Measurements from ENCODE around the gene TMTC1. TPM values are rescaled to one million over a fixed set of nuclear protein-coding genes. Genes with fewer than 3 reads are reported as not detected.

The TMTC1 gene
- total and polyA plus RNA-seq, 2 experiments from 2014 or later: 4.8 to 24.3 TPM

GRCh38 chr12:29563071-29563470 is 220.7 kb downstream of the TMTC1 start:
- Histone ChIP-seq H4K20me1 (replicated peaks; ENCODE audit: insufficient read depth) (no peaks in the 10 kb centered on the region), H3K36me3 (ENCODE audit: insufficient read depth) (no peaks in the 10 kb centered on the region), H3K27ac (ENCODE audit: low read depth) (no peak overlapping the region), H3K9me2 (ENCODE audit: insufficient read depth) (no peaks in the 10 kb centered on the region), H3F3A (replicated peaks; ENCODE audit: low read depth) (no peaks in the 10 kb centered on the region), H2AFZ (no peak overlapping the region), H3K4me3 (no peak overlapping the region), H3K4me2 (no peak overlapping the region), H3K27me3 (ENCODE audit: insufficient read depth) (no peaks in the 10 kb centered on the region), H3K79me2 (replicated peaks; ENCODE audit: insufficient read depth) (no peaks in the 10 kb centered on the region), H3K4me1 (ENCODE audit: insufficient read depth) (peaks cover 19% of the 10 kb centered on the region)
- no peak for DNase-seq (ENCODE audit: low spot score)
- Mint-ChIP-seq H3K9me3 (peaks cover 15% of the 10 kb centered on the region), H3K4me3 (no peak overlapping the region), H3K4me1 (peaks cover 52% of the 10 kb centered on the region), H3K27ac (no peak overlapping the region), H3K36me3 (ENCODE audit: low read depth) (peaks cover 36% of the 10 kb centered on the region), H3K27me3 (ENCODE audit: insufficient read depth, low read depth, poor library complexity) (peaks cover 3% of the 10 kb centered on the region)
- TF ChIP-seq ETS1 (IDR thresholded peaks at IDR 0.05): no peak
- TF ChIP-seq NANOG (IDR thresholded peaks at IDR 0.05; ENCODE audit: borderline replicate concordance): no peak
- ATAC-seq: no peak

- no peak for ATAC-seq
- Histone ChIP-seq H4K20me1 (replicated peaks; ENCODE audit: insufficient read depth) (no peaks in the 10 kb centered on the region), H3K79me2 (replicated peaks; ENCODE audit: insufficient read depth) (no peaks in the 10 kb centered on the region), H3K27ac (ENCODE audit: low read depth) (no peak overlapping the region), H3K4me2 (no peak overlapping the region), H3K4me1 (ENCODE audit: insufficient read depth) (peaks cover 19% of the 10 kb centered on the region), H2AFZ (no peak overlapping the region), H3K27me3 (ENCODE audit: insufficient read depth) (no peaks in the 10 kb centered on the region), H3K9me2 (ENCODE audit: insufficient read depth) (no peaks in the 10 kb centered on the region), H3K36me3 (ENCODE audit: insufficient read depth) (no peaks in the 10 kb centered on the region), H3K4me3 (no peak overlapping the region), H3F3A (replicated peaks; ENCODE audit: low read depth) (no peaks in the 10 kb centered on the region)
- no peak for DNase-seq (ENCODE audit: low spot score)
- H3K9me3 Mint-ChIP-seq: peaks cover 15% of the 10 kb centered on the region
- H3K4me3 Mint-ChIP-seq: no peak overlapping the region
- H3K4me1 Mint-ChIP-seq: peaks cover 52% of the 10 kb centered on the region
- H3K27me3 Mint-ChIP-seq (ENCODE audit: insufficient read depth, low read depth, poor library complexity): peaks cover 3% of the 10 kb centered on the region
- peaks cover 39% of the 10 kb centered on the region for H3K36me3 Mint-ChIP-seq (ENCODE audit: low read depth)
- no peak overlapping the region for H3K27ac Mint-ChIP-seq
- TF ChIP-seq ZNF114 (CRISPR knock-in tag; IDR thresholded peaks at IDR 0.05) (no peak), CREB1 (CRISPR knock-in tag; IDR thresholded peaks at IDR 0.05; ENCODE audit: low read depth) (no peak), ZNF331 (CRISPR knock-in tag; IDR thresholded peaks at IDR 0.05; ENCODE audit: low read depth) (no peak), STAT1 (IDR thresholded peaks at IDR 0.05; ENCODE audit: unreplicated experiment) (no peak), ETS1 (IDR thresholded peaks at IDR 0.05) (no peak), JUNB (IDR thresholded peaks at IDR 0.05; ENCODE audit: unreplicated experiment) (no peak), EZH2 (IDR thresholded peaks at IDR 0.05; ENCODE audit: low read depth, unreplicated experiment) (no peak), EZH2phosphoT487 (IDR thresholded peaks at IDR 0.05; ENCODE audit: unreplicated experiment) (no peak), POLR2AphosphoS5 (IDR thresholded peaks at IDR 0.05; ENCODE audit: low read depth) (no peak), NANOG (IDR thresholded peaks at IDR 0.05; ENCODE audit: borderline replicate concordance) (no peak)
- TF ChIP-seq, protein P1, sequence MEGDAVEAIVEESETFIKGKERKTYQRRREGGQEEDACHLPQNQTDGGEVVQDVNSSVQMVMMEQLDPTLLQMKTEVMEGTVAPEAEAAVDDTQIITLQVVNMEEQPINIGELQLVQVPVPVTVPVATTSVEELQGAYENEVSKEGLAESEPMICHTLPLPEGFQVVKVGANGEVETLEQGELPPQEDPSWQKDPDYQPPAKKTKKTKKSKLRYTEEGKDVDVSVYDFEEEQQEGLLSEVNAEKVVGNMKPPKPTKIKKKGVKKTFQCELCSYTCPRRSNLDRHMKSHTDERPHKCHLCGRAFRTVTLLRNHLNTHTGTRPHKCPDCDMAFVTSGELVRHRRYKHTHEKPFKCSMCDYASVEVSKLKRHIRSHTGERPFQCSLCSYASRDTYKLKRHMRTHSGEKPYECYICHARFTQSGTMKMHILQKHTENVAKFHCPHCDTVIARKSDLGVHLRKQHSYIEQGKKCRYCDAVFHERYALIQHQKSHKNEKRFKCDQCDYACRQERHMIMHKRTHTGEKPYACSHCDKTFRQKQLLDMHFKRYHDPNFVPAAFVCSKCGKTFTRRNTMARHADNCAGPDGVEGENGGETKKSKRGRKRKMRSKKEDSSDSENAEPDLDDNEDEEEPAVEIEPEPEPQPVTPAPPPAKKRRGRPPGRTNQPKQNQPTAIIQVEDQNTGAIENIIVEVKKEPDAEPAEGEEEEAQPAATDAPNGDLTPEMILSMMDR (conservative IDR thresholded peaks at IDR 0.05; ENCODE audit: low read depth in 2 of 2): no peak
- TF ChIP-seq, protein P2, sequence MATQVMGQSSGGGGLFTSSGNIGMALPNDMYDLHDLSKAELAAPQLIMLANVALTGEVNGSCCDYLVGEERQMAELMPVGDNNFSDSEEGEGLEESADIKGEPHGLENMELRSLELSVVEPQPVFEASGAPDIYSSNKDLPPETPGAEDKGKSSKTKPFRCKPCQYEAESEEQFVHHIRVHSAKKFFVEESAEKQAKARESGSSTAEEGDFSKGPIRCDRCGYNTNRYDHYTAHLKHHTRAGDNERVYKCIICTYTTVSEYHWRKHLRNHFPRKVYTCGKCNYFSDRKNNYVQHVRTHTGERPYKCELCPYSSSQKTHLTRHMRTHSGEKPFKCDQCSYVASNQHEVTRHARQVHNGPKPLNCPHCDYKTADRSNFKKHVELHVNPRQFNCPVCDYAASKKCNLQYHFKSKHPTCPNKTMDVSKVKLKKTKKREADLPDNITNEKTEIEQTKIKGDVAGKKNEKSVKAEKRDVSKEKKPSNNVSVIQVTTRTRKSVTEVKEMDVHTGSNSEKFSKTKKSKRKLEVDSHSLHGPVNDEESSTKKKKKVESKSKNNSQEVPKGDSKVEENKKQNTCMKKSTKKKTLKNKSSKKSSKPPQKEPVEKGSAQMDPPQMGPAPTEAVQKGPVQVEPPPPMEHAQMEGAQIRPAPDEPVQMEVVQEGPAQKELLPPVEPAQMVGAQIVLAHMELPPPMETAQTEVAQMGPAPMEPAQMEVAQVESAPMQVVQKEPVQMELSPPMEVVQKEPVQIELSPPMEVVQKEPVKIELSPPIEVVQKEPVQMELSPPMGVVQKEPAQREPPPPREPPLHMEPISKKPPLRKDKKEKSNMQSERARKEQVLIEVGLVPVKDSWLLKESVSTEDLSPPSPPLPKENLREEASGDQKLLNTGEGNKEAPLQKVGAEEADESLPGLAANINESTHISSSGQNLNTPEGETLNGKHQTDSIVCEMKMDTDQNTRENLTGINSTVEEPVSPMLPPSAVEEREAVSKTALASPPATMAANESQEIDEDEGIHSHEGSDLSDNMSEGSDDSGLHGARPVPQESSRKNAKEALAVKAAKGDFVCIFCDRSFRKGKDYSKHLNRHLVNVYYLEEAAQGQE (IDR thresholded peaks at IDR 0.05; ENCODE audit: unreplicated experiment): no peak
Observed at GRCh38 chr12:29562110-29562804, 221.5 kb downstream of the TMTC1 start.
